AG09309 (cell line): ENCODE data around the gene ETFBKMT.

Source experiments
- DNase-seq: peaks from one replicate; pipeline ENCODE4 v3.0.0-alpha.2; 2010; ENCODE audit warnings: low read depth
- H3K4me3 ChIP-seq: 2 replicates; pipeline ENCODE4 v1.5.1; 2011; ENCODE audit warnings: mild to moderate bottlenecking, low read depth, low read length, moderate library complexity; ENCODE audit not compliant: control insufficient read depth
- TF ChIP-seq, protein P1 (sequence below): IDR thresholded peaks from 2 replicates; pipeline ENCODE4 v1.5.1; 2011; ENCODE audit warnings: mild to moderate bottlenecking, low read depth, low read length, inconsistent platforms; ENCODE audit not compliant: insufficient read depth, control insufficient read depth; ENCODE audit errors: missing control alignments

Gene ETFBKMT

DNA sequence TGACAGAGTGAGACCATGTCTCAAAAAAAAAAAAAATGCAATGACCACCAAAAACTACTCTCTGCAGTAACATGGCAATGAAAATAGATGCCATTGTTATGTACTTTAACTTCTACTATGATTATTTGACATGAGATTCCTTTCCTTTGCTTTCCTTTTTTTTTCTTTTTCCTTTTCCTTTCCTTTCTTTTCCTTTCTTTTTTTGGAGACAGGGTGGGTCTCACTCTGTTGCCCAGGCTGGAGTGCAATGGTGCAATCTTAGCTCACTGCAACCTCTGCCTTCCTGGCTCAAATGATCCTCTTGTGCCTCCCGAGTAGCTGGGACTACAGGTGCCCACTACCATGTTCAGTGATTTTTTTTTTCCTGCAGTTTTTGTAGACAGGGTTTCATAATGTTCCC, 24.9 kb upstream of the ETFBKMT start:
- no peak for DNase-seq
- TF ChIP-seq, protein P1, sequence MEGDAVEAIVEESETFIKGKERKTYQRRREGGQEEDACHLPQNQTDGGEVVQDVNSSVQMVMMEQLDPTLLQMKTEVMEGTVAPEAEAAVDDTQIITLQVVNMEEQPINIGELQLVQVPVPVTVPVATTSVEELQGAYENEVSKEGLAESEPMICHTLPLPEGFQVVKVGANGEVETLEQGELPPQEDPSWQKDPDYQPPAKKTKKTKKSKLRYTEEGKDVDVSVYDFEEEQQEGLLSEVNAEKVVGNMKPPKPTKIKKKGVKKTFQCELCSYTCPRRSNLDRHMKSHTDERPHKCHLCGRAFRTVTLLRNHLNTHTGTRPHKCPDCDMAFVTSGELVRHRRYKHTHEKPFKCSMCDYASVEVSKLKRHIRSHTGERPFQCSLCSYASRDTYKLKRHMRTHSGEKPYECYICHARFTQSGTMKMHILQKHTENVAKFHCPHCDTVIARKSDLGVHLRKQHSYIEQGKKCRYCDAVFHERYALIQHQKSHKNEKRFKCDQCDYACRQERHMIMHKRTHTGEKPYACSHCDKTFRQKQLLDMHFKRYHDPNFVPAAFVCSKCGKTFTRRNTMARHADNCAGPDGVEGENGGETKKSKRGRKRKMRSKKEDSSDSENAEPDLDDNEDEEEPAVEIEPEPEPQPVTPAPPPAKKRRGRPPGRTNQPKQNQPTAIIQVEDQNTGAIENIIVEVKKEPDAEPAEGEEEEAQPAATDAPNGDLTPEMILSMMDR = no peak
- no peak overlapping the region for H3K4me3 ChIP-seq

GRCh38 chr12:31641509-31642090, 17.9 kb upstream of the ETFBKMT start:
- TF ChIP-seq, protein P1 = no peak
- no peak overlapping the region for H3K4me3 ChIP-seq
- no peak for DNase-seq

GRCh38 chr12:31644536-31644935, 15.0 kb upstream of the ETFBKMT start:
- DNase-seq = no peak
- no peak overlapping the region for H3K4me3 ChIP-seq
- TF ChIP-seq, protein P1 = no peak

DNA sequence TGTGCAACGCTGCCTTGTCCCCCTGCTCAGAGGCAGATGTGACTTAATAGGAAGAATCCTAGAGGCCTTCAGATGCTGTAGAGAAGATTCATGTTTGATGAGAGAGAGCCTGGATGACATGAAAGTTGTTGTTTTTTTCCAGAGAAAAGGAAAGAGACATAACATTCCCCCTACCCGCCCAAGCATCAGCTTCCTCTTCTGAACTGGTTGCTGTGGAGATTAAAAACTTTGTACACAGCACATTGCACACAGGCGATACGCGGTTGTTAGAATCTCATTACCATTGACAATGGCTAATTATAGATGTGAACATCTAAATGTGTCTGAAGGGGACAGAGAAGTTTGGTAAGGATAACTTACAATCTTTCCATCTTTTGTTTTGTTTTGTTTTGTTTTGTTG, 13.6 kb upstream of the ETFBKMT start:
- no peak for DNase-seq
- TF ChIP-seq, protein P1 = no peak
- H3K4me3 ChIP-seq = no peak overlapping the region

DNA sequence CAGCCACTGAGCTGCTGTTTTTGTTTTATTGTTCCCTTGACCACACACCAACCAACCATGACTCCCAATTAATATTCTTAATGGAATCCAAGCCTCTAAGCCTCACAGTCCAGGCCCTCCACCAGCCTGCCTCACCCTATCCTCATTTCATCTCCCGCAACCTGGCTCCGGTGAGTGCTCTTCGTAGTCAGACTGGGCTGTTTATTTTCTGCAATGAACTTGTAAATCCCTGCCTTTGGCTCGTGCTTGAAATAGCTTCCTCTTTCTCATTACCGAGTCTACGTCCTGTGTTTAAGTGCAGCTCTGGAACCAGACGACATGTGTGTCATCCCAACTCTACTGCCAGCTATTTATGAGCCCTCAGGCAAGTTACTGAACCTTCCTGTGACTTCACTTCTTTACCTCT, 12.4 kb upstream of the ETFBKMT start:
- no peak overlapping the region for H3K4me3 ChIP-seq
- TF ChIP-seq, protein P1 = no peak
- no peak for DNase-seq

- DNase-seq = no peak
- TF ChIP-seq, protein P1 = no peak
- H3K4me3 ChIP-seq = no peak overlapping the region
Observed at GRCh38 chr12:31650918-31651317, 8.6 kb upstream of the ETFBKMT start.
